PFSK-1 (cell line): ENCODE measurements around the gene ROBO1.

ENCODE experiments used
- FOXP2 ChIP-seq: optimal IDR thresholded peaks from 2 replicates; pipeline ENCODE3; 2011; ENCODE audit warnings: borderline replicate concordance, control low read depth, inconsistent platforms; ENCODE audit not compliant: insufficient read depth; ENCODE audit errors: extremely low read length, extremely low read depth
- POLR2AphosphoS5 ChIP-seq: IDR thresholded peaks from 2 replicates; pipeline ENCODE4 v1.6.1; 2012; ENCODE audit warnings: low read depth, mild to moderate bottlenecking, control low read depth, low read length, moderate library complexity
- REST ChIP-seq, 2 experiments: IDR thresholded peaks; 2 replicates each; pipeline versions ENCODE4 v1.6.1 to v1.8.0; 2011 to 2012; ENCODE audit warnings: low read depth in 2 of 2, low read length in 2 of 2, control low read depth in 1 of 2, inconsistent platforms in 1 of 2, mild to moderate bottlenecking in 1 of 2, moderate library complexity in 1 of 2; ENCODE audit not compliant: insufficient read depth in 1 of 2
- SIN3A ChIP-seq: IDR thresholded peaks from 2 replicates; pipeline ENCODE4 v1.6.1; 2012; ENCODE audit warnings: mild to moderate bottlenecking, low read length, moderate library complexity, borderline replicate concordance; ENCODE audit not compliant: insufficient read depth
- TAF1 ChIP-seq: IDR thresholded peaks from 2 replicates; pipeline ENCODE4 v1.6.1; 2012; ENCODE audit warnings: low read length, control low read depth, borderline replicate concordance; ENCODE audit not compliant: insufficient read depth

Gene ROBO1

GRCh38 chr3:79111375-79112052 lies 656.3 kb downstream of the ROBO1 start:
- TF ChIP-seq FOXP2: no peak
- TF ChIP-seq TAF1: no peak
- TF ChIP-seq POLR2AphosphoS5: no peak
- no peak for TF ChIP-seq REST (IDR thresholded peaks at IDR 0.05; ENCODE audit: insufficient read depth in 1 of 2, low read depth in 2 of 2, low read length in 2 of 2)
- no peak for TF ChIP-seq SIN3A

GRCh38 chr3:79109754-79110153 lies 658.0 kb downstream of the ROBO1 start:
- TF ChIP-seq SIN3A: no peak
- no peak for TF ChIP-seq FOXP2
- TF ChIP-seq REST (IDR thresholded peaks at IDR 0.05; ENCODE audit: insufficient read depth in 1 of 2, low read depth in 2 of 2, low read length in 2 of 2): no peak
- TF ChIP-seq POLR2AphosphoS5: no peak
- no peak for TF ChIP-seq TAF1

GRCh38 chr3:79103307-79103706 lies 664.5 kb downstream of the ROBO1 start:
- TF ChIP-seq REST (IDR thresholded peaks at IDR 0.05; ENCODE audit: insufficient read depth in 1 of 2, low read depth in 2 of 2, low read length in 2 of 2) (no peak), FOXP2 (no peak), SIN3A (no peak), POLR2AphosphoS5 (no peak)

- TF ChIP-seq TAF1 (no peak), POLR2AphosphoS5 (no peak), SIN3A (no peak), REST (IDR thresholded peaks at IDR 0.05; ENCODE audit: insufficient read depth in 1 of 2, low read depth in 2 of 2, low read length in 2 of 2) (no peak), FOXP2 (no peak)
Observed at GRCh38 chr3:79097964-79098660, 669.7 kb downstream of the ROBO1 start.
